ENCODE data around the gene HPN. TPM values are rescaled to one million over a fixed set of nuclear protein-coding genes. Genes with fewer than 3 reads are reported as not detected.

HPN gene
- total RNA-seq, 1 experiment from 2014 or later = 10.6 TPM

DNA sequence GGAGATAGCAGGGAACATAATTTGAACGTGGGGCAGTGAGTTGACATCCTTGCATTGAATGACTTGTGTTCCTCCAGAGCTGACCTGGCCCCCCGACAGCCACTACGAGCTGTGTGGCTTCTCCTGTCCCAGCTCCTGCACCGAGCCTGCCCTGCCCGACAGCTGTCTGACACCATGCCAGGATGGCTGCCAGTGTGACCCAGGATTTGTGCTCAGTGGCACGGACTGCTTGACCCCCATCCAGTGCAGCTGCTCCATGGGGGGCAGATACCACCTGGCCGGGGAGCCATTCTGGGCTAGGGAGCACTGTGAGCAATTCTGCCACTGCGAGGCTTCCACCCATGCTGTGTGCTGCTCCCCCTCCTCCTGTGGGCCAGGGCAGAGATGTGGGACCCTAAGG lies 44.9 kb downstream of the HPN start:
- TF ChIP-seq, protein P1, sequence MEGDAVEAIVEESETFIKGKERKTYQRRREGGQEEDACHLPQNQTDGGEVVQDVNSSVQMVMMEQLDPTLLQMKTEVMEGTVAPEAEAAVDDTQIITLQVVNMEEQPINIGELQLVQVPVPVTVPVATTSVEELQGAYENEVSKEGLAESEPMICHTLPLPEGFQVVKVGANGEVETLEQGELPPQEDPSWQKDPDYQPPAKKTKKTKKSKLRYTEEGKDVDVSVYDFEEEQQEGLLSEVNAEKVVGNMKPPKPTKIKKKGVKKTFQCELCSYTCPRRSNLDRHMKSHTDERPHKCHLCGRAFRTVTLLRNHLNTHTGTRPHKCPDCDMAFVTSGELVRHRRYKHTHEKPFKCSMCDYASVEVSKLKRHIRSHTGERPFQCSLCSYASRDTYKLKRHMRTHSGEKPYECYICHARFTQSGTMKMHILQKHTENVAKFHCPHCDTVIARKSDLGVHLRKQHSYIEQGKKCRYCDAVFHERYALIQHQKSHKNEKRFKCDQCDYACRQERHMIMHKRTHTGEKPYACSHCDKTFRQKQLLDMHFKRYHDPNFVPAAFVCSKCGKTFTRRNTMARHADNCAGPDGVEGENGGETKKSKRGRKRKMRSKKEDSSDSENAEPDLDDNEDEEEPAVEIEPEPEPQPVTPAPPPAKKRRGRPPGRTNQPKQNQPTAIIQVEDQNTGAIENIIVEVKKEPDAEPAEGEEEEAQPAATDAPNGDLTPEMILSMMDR (conservative IDR thresholded peaks at IDR 0.05) = no peak
- Histone ChIP-seq H2BK12ac (ENCODE audit: insufficient read length, low read depth, low read length) (no peak overlapping the region), H3K79me2 (ENCODE audit: insufficient read depth, low read length) (no peaks in the 10 kb centered on the region), H3K9ac (ENCODE audit: extremely low read depth, insufficient read length, low read length) (no peak overlapping the region), H3K23ac (ENCODE audit: insufficient read length, low read depth, low read length) (no peak overlapping the region), H4K91ac (ENCODE audit: insufficient read length, low read depth, low read length) (no peak overlapping the region), H3K4ac (ENCODE audit: low read depth, low read length) (no peak overlapping the region), H3T11ph (ENCODE audit: low read length) (no peak overlapping the region), H2AK5ac (ENCODE audit: insufficient read length, low read length) (no peak overlapping the region), H2BK20ac (ENCODE audit: low read depth, low read length, poor library complexity, severe bottlenecking) (no peak overlapping the region), H4K8ac (replicated peaks; ENCODE audit: insufficient read length, low read depth, low read length) (no peak overlapping the region), H4K20me1 (ENCODE audit: control insufficient read depth, insufficient read depth, insufficient read length) (peaks cover 2% of the 10 kb centered on the region), H3K27ac (ENCODE audit: insufficient read length, low read depth, low read length) (no peak overlapping the region), H2BK5ac (ENCODE audit: insufficient read length, low read length) (no peak overlapping the region), H2BK120ac (ENCODE audit: low read depth, low read length, poor library complexity, severe bottlenecking) (no peak overlapping the region), H4K5ac (ENCODE audit: insufficient read length, low read depth, low read length) (no peak overlapping the region), H2BK15ac (ENCODE audit: low read depth, low read length) (no peak overlapping the region), H3K4me2 (ENCODE audit: insufficient read depth, insufficient read length, low read length) (no peak overlapping the region), H3K27me3 (ENCODE audit: insufficient read depth, low read length) (no peaks in the 10 kb centered on the region), H2AFZ (ENCODE audit: low read length) (no peak overlapping the region), H3K9me3 (ENCODE audit: control insufficient read depth, low read depth, low read length) (no peaks in the 10 kb centered on the region), H3K23me2 (ENCODE audit: insufficient read length, low read depth, low read length, poor library complexity, severe bottlenecking) (no peaks in the 10 kb centered on the region), H3K4me1 (ENCODE audit: insufficient read depth, low read length) (no peaks in the 10 kb centered on the region; the same call in 1 of the 2 replicates), H3K18ac (ENCODE audit: insufficient read length, low read depth, low read length) (no peak overlapping the region), H3K14ac (ENCODE audit: insufficient read depth, low read length) (no peak overlapping the region), H3K56ac (ENCODE audit: insufficient read length, low read depth, low read length) (no peak overlapping the region), H3K79me1 (ENCODE audit: insufficient read depth, low read depth, low read length, poor library complexity, severe bottlenecking) (no peaks in the 10 kb centered on the region)
- Mint-ChIP-seq H3K27ac (no peak overlapping the region), H3K27me3 (ENCODE audit: low read depth) (peaks cover 1% of the 10 kb centered on the region; the same call in 1 of the 2 replicates), H3K4me1 (peaks cover 9 to 18% of the 10 kb centered on the region in 2 experiments), H3K36me3 (ENCODE audit: insufficient read depth in 1 of 3, low read depth in 3 of 3) (0 out of 7 replicates have a peak, but pooled peaks cover 0 to 4% (median 0%) of the 10 kb centered on the region in 3 experiments), H3K9me3 (peaks cover 0 to 3% of the 10 kb centered on the region in 2 experiments; a peak in 4 of 5 replicates), H3K4me3 (no peak overlapping the region)
- WGBS (ENCODE audit: extremely low coverage, insufficient read length, low lambda C conversion rate) = no CpG with 5 or more reads among the region's 8 CpGs
- DNase-seq = no peak

Data from H9 (cell line).